ENCODE measurements around the gene WDR81. TPM values are rescaled to one million over a fixed set of nuclear protein-coding genes. Genes with fewer than 3 reads are reported as not detected.
"Not testable (repeated sequence)": the region's sequence is repeated elsewhere in the genome, so short reads cannot be mapped to it uniquely, and the experiment has no call there.

Gene WDR81
- total and polyA plus RNA-seq, 2 experiments from 2014 or later: 3.5 to 14.5 TPM

GRCh38 chr17:1686086-1686485, 38.4 kb upstream of the WDR81 start (continued):
- no peak for TF ChIP-seq EZH2 (IDR thresholded peaks at IDR 0.05; ENCODE audit: low read depth, unreplicated experiment)

GRCh38 chr17:1688405-1688804, 36.1 kb upstream of the WDR81 start:
- peaks cover 10% of the 10 kb centered on the region for H3K79me2 ChIP-seq (replicated peaks; ENCODE audit: insufficient read depth)
- not testable (repeated sequence) for H3K4me3 Mint-ChIP-seq, H3K27ac Mint-ChIP-seq

GRCh38 chr17:1690544-1691221, 33.8 kb upstream of the WDR81 start:
- Mint-ChIP-seq H3K4me3 (no peak overlapping the region), H3K27me3 (ENCODE audit: insufficient read depth, low read depth, poor library complexity) (peaks cover 13% of the 10 kb centered on the region), H3K27ac (no peak overlapping the region), H3K9me3 (peaks cover 34% of the 10 kb centered on the region), H3K36me3 (ENCODE audit: low read depth) (peaks cover 17% of the 10 kb centered on the region), H3K4me1 (no peaks in the 10 kb centered on the region; the same call in 2 of the 3 replicates)
- no peaks in the 10 kb centered on the region for H3F3A ChIP-seq (replicated peaks; ENCODE audit: low read depth)
- H3K4me1 ChIP-seq (ENCODE audit: insufficient read depth): no peaks in the 10 kb centered on the region
- H3K36me3 ChIP-seq (ENCODE audit: insufficient read depth): no peaks in the 10 kb centered on the region
- H2AFZ ChIP-seq: no peak overlapping the region
- H3K27me3 ChIP-seq (ENCODE audit: insufficient read depth): no peaks in the 10 kb centered on the region
- no peak overlapping the region for H3K4me3 ChIP-seq
- DNase-seq (ENCODE audit: low spot score) (no peak), ATAC-seq (no peak)
- no peak overlapping the region for H3K4me2 ChIP-seq
- no peak for TF ChIP-seq ZNF331 (CRISPR knock-in tag; IDR thresholded peaks at IDR 0.05; ENCODE audit: low read depth)
- H3K9me2 ChIP-seq (ENCODE audit: insufficient read depth): no peaks in the 10 kb centered on the region; the same call in 1 of the 2 replicates
- H3K27ac ChIP-seq (ENCODE audit: low read depth): no peak overlapping the region
- H4K20me1 ChIP-seq (replicated peaks; ENCODE audit: insufficient read depth): no peaks in the 10 kb centered on the region
- no peaks in the 10 kb centered on the region for H3K79me2 ChIP-seq (replicated peaks; ENCODE audit: insufficient read depth)

More at GRCh38 chr17:1688405-1688804, 36.1 kb upstream of the WDR81 start:
- H3K27me3 ChIP-seq (ENCODE audit: insufficient read depth); H3K9me2 ChIP-seq (ENCODE audit: insufficient read depth); DNase-seq (ENCODE audit: low spot score); H3K36me3 ChIP-seq (ENCODE audit: insufficient read depth); H2AFZ ChIP-seq; H3K4me2 ChIP-seq; H4K20me1 ChIP-seq (replicated peaks; ENCODE audit: insufficient read depth); H3K27ac ChIP-seq (ENCODE audit: low read depth); ATAC-seq; H3K4me1 ChIP-seq (ENCODE audit: insufficient read depth); H3K4me3 ChIP-seq; H3F3A ChIP-seq (replicated peaks; ENCODE audit: low read depth): not testable (repeated sequence)
- peaks cover 31% of the 10 kb centered on the region for H3K9me3 Mint-ChIP-seq
- peaks cover 10% of the 10 kb centered on the region for H3K4me1 Mint-ChIP-seq
- peaks cover 28% of the 10 kb centered on the region for H3K36me3 Mint-ChIP-seq (ENCODE audit: low read depth)
- peaks cover 18% of the 10 kb centered on the region for H3K27me3 Mint-ChIP-seq (ENCODE audit: insufficient read depth, low read depth, poor library complexity)

- ATAC-seq (no peak), DNase-seq (ENCODE audit: low spot score) (no peak)
- H3K36me3 Mint-ChIP-seq (ENCODE audit: low read depth): peaks cover 17% of the 10 kb centered on the region
- H3K36me3 ChIP-seq (ENCODE audit: insufficient read depth): no peaks in the 10 kb centered on the region
- no peaks in the 10 kb centered on the region for H3K27me3 ChIP-seq (ENCODE audit: insufficient read depth)
- no peaks in the 10 kb centered on the region; the same call in 2 of the 3 replicates for H3K4me1 Mint-ChIP-seq
- no peaks in the 10 kb centered on the region for H3K79me2 ChIP-seq (replicated peaks; ENCODE audit: insufficient read depth)
- no peak overlapping the region for H3K27ac Mint-ChIP-seq
- TF ChIP-seq POLR2AphosphoS5 (IDR thresholded peaks at IDR 0.05; ENCODE audit: low read depth) (no peak), ZNF462 (CRISPR knock-in tag; IDR thresholded peaks at IDR 0.05) (no peak), ETS1 (IDR thresholded peaks at IDR 0.05) (no peak), EZH2phosphoT487 (IDR thresholded peaks at IDR 0.05; ENCODE audit: unreplicated experiment) (no peak)
- H3K9me3 Mint-ChIP-seq: peaks cover 31% of the 10 kb centered on the region
- no peaks in the 10 kb centered on the region for H4K20me1 ChIP-seq (replicated peaks; ENCODE audit: insufficient read depth)
- no peaks in the 10 kb centered on the region; the same call in 1 of the 2 replicates for H3K9me2 ChIP-seq (ENCODE audit: insufficient read depth)
- no peak overlapping the region for H3K4me2 ChIP-seq
- H3K27me3 Mint-ChIP-seq (ENCODE audit: insufficient read depth, low read depth, poor library complexity): peaks cover 13% of the 10 kb centered on the region
- no peak overlapping the region for H3K4me3 ChIP-seq
- H3F3A ChIP-seq (replicated peaks; ENCODE audit: low read depth): no peaks in the 10 kb centered on the region
- no peak overlapping the region for H3K27ac ChIP-seq (ENCODE audit: low read depth)
- no peaks in the 10 kb centered on the region for H3K4me1 ChIP-seq (ENCODE audit: insufficient read depth)
- no peak overlapping the region for H2AFZ ChIP-seq
- H3K4me3 Mint-ChIP-seq: no peak overlapping the region
These were observed 31.2 kb upstream of the WDR81 start for GRCh38 chr17:1693339-1693738.
